ENCODE results near the gene GRAP2. TPM values are rescaled to one million over a fixed set of nuclear protein-coding genes. Genes with fewer than 3 reads are reported as not detected.

Gene GRAP2
- total RNA-seq, 1 donor: not detected

DNA sequence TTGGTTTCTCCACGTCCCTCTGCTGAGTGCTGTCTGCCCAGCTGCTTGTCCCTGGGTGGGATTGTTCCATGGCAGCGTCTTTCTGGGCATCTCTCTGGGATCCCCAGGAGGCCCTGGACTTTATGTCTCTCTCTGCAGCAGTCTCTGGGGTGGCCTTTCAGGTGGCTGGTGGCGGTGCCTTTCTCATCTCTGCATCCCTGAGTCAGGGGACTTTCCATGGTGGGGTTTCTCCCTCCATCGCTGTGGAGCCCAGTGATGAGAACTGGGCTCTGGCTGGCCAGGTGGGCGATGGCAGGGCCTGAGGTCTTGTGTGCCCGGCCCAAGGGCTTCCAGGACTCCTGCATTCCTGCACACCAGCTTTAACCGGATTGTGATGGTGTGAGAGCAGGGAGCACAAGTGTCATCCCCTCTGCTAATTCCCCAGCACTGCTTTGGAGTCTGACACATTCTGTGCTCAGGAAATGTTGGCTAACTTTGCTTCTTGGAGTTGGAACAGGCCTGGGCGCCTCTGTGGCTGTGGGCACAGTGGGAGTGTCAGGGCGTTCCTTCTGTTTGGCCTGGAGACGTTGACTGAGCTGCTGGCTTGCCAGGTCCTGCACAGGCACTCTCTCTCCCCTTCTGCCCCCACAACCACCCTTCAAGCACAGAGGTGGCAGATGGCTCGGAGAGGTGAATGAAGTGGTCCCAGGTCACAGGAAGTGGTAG lies 121.8 kb downstream of the GRAP2 start:
- Histone ChIP-seq H2AFZ (ENCODE audit: low read length) (no peak overlapping the region), H3K4me1 (ENCODE audit: insufficient read depth, low read length) (no peaks in the 10 kb centered on the region), H3K27ac (ENCODE audit: low read depth, low read length) (no peak overlapping the region), H3K4me3 (ENCODE audit: insufficient read depth, low read length) (no peak overlapping the region), H3K9me3 (ENCODE audit: low read depth, low read length) (no peaks in the 10 kb centered on the region), H3K27me3 (ENCODE audit: insufficient read depth, low read length) (no peaks in the 10 kb centered on the region), H3K36me3 (ENCODE audit: insufficient read depth, low read length) (no peaks in the 10 kb centered on the region), H3K79me2 (ENCODE audit: insufficient read depth, low read length) (no peaks in the 10 kb centered on the region), H3K4me2 (ENCODE audit: insufficient read depth, low read length) (no peak overlapping the region), H4K20me1 (ENCODE audit: insufficient read depth, low read length) (no peaks in the 10 kb centered on the region)
- DNase-seq (ENCODE audit: insufficient read length, low spot score, missing footprints): peak; percentile 51
- TF ChIP-seq CTCF (IDR thresholded peaks at IDR 0.05; ENCODE audit: extremely low read depth, low read depth, low read length): no peak

Small RNA genes lying within 50 kb of the gene (small RNA-seq; reads per million reads assigned to genes)
- gene RN7SKP210: not detected

Other genes with a start within 250 kb of the GRAP2 start
- not detected in 2 replicates for gene ENTHD1, start 7.3 kb upstream of the GRAP2 start, total RNA-seq
- gene TMA7B, start 59.3 kb downstream of the GRAP2 start, total RNA-seq: not detected in 2 replicates
- gene FAM83F, start 93.9 kb downstream of the GRAP2 start, total RNA-seq: not detected in 2 replicates